GM18517 (cell line): ENCODE results near the gene PTGES.
"Not testable (repeated sequence)": the region's sequence is repeated elsewhere in the genome, so short reads cannot be mapped to it uniquely, and the experiment has no call there.

Experiments
- ATAC-seq: cut with Tn5 transposase; IDR thresholded peaks from one replicate; pipeline ENCODE4 v1.9.1; 2021; ENCODE audit warnings: mild to moderate bottlenecking, moderate library complexity; ENCODE audit not compliant: unreplicated experiment

Gene PTGES, protein sequence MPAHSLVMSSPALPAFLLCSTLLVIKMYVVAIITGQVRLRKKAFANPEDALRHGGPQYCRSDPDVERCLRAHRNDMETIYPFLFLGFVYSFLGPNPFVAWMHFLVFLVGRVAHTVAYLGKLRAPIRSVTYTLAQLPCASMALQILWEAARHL

DNA sequence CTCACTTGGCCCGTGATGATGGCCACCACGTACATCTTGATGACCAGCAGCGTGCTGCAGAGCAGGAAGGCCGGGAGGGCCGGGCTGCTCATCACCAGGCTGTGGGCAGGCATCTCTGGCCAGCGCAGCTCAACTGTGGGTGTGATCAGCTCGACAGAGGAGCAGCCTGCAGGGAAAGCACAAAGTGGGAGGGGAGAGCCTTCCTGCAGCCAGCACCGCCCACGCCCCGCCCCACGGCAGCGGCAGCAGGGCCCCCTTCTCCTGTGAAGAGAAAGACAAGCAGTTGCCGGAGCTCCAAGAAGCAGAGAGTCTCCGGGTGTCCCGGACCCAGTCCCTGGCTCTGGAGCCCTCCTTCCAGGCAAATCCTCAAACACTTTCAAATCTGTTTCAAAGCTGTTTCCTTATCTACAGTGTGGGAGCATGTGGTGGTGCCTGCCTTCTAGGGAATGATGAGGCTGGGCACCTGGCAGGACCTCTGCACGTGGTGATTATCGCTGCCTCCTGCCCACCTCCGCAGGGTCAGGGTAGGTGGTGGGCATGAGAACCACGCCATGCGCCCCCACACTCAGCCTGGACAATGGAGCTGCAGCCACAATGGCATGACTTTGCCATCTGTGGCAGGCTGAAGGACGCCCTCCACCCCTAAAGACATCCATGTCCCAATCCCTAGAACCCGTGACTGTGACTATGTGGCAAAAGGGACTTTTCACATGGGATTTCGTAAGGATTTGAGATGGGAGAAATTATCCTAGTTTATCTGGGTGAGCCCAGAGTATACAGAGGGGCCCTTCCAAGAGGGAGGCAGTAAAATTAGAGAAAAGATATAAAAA is at the start of gene PTGES:
Gene PTGES, minus strand, starts transcription at position 143 of the 830 bp plus-strand sequence. Its CDS starts 30 bp downstream, at position 113.
- no peak for ATAC-seq

- ATAC-seq: no peak
These were observed 48.7 kb upstream of the PTGES start for GRCh38 chr9:129801504-129801903.

GRCh38 chr9:129798973-129799372 is 46.1 kb upstream of the PTGES start:
- ATAC-seq: no peak

DNA sequence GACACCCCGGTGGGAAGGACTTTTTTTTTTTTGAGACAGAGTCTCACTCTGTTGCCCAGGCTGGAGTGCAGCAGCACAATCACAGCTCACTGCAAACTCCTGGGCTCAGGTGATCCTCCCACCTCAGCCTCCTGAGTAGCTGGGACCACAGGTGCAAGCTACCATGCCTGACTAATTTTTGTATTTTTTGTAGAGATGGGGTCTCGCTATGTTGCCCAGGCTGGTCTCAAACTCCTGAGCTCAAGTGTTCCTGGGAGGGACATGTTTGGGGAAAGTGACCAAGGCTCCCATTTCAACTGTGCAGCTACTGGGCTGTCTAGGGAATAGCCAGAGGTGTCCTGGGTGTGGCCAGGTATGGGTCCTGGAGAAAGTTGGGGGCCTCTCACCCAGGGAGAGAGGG is 43.2 kb upstream of the PTGES start:
- ATAC-seq: not testable (repeated sequence)

GRCh38 chr9:129794549-129794948 is 41.7 kb upstream of the PTGES start:
- no peak for ATAC-seq

DNA sequence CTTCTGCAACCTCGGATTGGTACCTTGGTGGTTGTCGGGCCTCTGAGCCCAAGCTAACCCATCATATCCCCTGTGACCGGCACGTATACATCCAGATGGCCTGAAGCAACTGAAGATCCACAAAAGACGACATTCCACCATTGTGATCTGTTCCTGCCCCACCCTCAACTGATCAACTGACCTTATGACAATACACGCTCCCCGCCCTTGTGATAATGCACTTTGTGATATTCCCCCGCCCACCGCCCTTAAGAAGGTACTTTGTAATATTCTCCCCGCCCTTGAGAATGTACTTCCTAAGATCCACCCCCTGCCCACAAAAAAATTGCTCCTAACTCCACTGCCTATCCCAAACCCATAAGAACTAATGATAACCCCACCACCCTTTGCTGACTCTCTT is 33.6 kb upstream of the PTGES start:
- ATAC-seq: no peak

- no peak for ATAC-seq
These were observed 33.0 kb upstream of the PTGES start for GRCh38 chr9:129785866-129786265.

DNA sequence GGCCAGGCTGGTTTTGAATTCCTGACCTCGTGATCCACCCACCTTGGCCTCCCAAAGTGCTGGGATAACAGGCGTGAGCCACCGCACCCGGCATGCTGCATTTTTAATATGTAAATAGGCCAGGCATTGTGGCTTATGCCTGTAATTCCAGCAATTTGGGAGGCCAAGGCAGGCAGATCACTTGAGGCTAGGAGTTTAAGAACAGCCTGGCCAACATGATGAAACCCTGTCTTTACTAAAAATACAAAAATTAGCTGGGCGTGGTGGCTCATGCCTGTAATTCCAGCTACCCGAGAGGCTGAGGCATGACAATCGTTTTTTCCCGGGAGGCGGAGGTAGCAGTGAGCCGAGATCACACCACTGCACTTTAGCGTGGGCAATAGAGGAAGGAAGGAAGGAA is 32.1 kb upstream of the PTGES start:
- not testable (repeated sequence) for ATAC-seq

GRCh38 chr9:129783516-129784361 is 30.9 kb upstream of the PTGES start:
- no peak for ATAC-seq

- no peak for ATAC-seq
These were observed 29.1 kb upstream of the PTGES start for GRCh38 chr9:129781981-129782380.

- no peak for ATAC-seq
These were observed 28.3 kb upstream of the PTGES start for GRCh38 chr9:129781131-129781530.

- ATAC-seq: no peak
These were observed 26.8 kb upstream of the PTGES start for GRCh38 chr9:129779560-129780190.

DNA sequence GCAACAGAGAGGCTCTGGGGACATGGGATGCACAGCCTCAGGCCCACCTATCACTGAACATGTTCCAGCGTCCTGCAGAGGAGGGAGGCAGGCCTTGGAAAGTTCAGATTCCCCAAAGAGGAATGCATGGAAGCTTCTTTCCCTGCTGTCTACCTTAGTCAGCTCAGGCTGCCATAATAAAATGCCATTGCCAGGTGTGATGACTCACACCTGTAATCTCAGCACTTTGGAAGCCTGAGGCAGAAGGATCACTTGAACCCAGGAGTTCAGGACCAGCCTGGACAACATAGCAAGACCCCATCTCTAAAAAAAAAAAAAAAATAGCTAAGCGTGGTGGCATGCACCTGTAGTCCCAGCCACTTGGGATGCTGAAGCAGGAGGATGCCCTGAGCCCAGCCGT is 25.6 kb upstream of the PTGES start:
- no peak for ATAC-seq

- no peak for ATAC-seq
These were observed 24.9 kb upstream of the PTGES start for GRCh38 chr9:129777769-129778130.

- ATAC-seq: no peak
These were observed 24.3 kb upstream of the PTGES start for GRCh38 chr9:129776938-129777768.

GRCh38 chr9:129776566-129776937 is 23.7 kb upstream of the PTGES start:
- ATAC-seq: no peak

DNA sequence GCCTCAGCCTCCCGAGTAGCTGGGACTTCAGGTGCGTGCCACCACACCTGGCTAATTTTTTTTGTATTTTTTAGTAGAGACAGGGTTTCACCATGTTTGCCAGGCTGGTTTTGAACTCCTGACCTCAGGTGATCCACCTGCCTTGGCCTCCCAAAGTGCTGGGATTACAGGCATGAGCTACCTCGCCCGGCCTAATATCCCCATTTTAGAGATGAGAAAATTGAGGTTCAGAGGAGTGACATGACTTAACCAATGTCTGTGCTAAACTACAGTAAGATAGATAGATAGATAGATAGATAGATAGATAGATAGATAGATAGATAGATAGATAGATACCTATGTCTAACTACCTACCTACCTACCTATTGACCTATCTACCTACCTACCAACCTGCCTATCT is 23.3 kb upstream of the PTGES start:
- not testable (repeated sequence) for ATAC-seq

DNA sequence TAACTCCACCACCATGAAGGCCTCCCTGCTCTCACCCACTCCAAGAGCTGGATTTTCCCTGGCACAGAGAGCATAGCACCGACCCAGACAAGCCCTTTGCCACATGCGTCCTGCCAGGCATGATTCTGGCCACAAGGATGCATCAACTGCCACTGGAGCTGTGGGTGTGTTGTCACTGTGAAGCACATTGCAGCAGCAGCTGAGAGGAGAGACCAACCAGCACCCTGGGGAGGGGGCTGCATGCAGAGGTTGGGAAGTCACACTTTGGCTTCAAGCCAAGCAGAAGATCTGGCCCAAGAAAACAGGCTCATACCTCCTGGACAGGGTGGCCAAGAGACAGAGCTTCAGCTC is 22.6 kb upstream of the PTGES start:
- no peak for ATAC-seq

GRCh38 chr9:129774791-129775447 is 22.1 kb upstream of the PTGES start:
- ATAC-seq: no peak
